Esophagus muscularis mucosa (tissue), 4 donors: ENCODE data around the gene AFMID.

ENCODE experiments used
- EP300 ChIP-seq: sonication (generic); formaldehyde crosslinking; IDR thresholded peaks from one replicate; pipeline ENCODE4 v1.6.1; 2017; ENCODE audit warnings: antibody characterized with exemption
- POLR2A ChIP-seq: fragments of 450-650 bp; IDR thresholded peaks from one replicate; pipeline ENCODE4 v1.6.1; 2017; ENCODE audit warnings: antibody characterized with exemption, moderate library complexity, mild to moderate bottlenecking, low read depth
- POLR2AphosphoS5 ChIP-seq, 2 donors: sonication (generic); formaldehyde crosslinking; IDR thresholded peaks; one replicate each; pipeline ENCODE4 v1.6.1; 2017; ENCODE audit warnings: antibody characterized with exemption in 2 of 2
- TF ChIP-seq, protein P1 (sequence below), 3 experiments: fragments of 200-600 bp in 2 of 3; fragments of 450-650 bp in 1 of 3; sonication (generic) in 2 of 3; IDR thresholded peaks; one replicate each; pipeline ENCODE4 v1.5.1; 2017 to 2019; ENCODE audit warnings: antibody characterized with exemption in 3 of 3, mild to moderate bottlenecking in 2 of 3, moderate library complexity in 1 of 3

DNA sequence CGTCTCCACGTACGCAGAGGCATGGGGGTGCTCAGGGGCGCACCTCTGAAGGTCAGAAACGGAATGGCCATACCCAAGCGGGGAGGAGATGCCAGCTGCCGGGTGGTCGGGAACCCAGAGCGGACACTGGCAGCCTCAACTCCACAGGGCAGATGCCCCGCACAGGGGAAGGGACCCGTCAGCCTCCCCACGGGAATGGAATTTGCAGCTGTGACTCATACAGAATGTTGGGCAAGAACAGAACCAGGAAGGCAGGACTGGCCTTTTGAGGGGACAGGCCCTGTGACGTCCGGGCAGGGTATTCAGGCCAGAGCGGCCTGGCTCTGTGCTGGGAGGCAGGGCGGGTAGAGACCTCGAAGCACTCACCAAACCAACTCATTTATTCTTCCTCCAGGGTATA, 7.8 kb upstream of the AFMID start:
- TF ChIP-seq, protein P1, sequence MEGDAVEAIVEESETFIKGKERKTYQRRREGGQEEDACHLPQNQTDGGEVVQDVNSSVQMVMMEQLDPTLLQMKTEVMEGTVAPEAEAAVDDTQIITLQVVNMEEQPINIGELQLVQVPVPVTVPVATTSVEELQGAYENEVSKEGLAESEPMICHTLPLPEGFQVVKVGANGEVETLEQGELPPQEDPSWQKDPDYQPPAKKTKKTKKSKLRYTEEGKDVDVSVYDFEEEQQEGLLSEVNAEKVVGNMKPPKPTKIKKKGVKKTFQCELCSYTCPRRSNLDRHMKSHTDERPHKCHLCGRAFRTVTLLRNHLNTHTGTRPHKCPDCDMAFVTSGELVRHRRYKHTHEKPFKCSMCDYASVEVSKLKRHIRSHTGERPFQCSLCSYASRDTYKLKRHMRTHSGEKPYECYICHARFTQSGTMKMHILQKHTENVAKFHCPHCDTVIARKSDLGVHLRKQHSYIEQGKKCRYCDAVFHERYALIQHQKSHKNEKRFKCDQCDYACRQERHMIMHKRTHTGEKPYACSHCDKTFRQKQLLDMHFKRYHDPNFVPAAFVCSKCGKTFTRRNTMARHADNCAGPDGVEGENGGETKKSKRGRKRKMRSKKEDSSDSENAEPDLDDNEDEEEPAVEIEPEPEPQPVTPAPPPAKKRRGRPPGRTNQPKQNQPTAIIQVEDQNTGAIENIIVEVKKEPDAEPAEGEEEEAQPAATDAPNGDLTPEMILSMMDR (IDR thresholded peaks at IDR 0.05): no peak
- peak; percentile 57 for TF ChIP-seq EP300
- peak; percentile 26 for TF ChIP-seq POLR2A
- TF ChIP-seq POLR2AphosphoS5 (IDR thresholded peaks at IDR 0.05): peak; percentile 87 to 92
